ENCODE data around the gene TMEM229B.
"Not testable (repeated sequence)": the region's sequence is repeated elsewhere in the genome, so short reads cannot be mapped to it uniquely, and the experiment has no call there.

TMEM229B gene

GRCh38 chr14:67456732-67457131, 31.8 kb downstream of the TMEM229B start:
- H2AFZ ChIP-seq (ENCODE audit: low read length) = no peak overlapping the region

GRCh38 chr14:67453575-67454300, 34.8 kb downstream of the TMEM229B start:
- TF ChIP-seq EZH2phosphoT487 (IDR thresholded peaks at IDR 0.05; ENCODE audit: borderline replicate concordance) = no peak
- TF ChIP-seq, protein P1, sequence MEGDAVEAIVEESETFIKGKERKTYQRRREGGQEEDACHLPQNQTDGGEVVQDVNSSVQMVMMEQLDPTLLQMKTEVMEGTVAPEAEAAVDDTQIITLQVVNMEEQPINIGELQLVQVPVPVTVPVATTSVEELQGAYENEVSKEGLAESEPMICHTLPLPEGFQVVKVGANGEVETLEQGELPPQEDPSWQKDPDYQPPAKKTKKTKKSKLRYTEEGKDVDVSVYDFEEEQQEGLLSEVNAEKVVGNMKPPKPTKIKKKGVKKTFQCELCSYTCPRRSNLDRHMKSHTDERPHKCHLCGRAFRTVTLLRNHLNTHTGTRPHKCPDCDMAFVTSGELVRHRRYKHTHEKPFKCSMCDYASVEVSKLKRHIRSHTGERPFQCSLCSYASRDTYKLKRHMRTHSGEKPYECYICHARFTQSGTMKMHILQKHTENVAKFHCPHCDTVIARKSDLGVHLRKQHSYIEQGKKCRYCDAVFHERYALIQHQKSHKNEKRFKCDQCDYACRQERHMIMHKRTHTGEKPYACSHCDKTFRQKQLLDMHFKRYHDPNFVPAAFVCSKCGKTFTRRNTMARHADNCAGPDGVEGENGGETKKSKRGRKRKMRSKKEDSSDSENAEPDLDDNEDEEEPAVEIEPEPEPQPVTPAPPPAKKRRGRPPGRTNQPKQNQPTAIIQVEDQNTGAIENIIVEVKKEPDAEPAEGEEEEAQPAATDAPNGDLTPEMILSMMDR (conservative IDR thresholded peaks at IDR 0.05; ENCODE audit: low read length) = no peak; the same call in 1 of the 2 replicates
- Histone ChIP-seq H3K4me1 (ENCODE audit: insufficient read depth, low read length, poor library complexity, severe bottlenecking) (no peaks in the 10 kb centered on the region), H3K27me3 (ENCODE audit: insufficient read depth, low read length, poor library complexity, severe bottlenecking) (no peaks in the 10 kb centered on the region), H3K9me2 (replicated peaks; ENCODE audit: low read depth, low read length) (no peaks in the 10 kb centered on the region), H2AFZ (ENCODE audit: low read length) (no peak overlapping the region), H3K36me3 (ENCODE audit: insufficient read depth, low read length) (no peaks in the 10 kb centered on the region), H3K79me2 (ENCODE audit: insufficient read depth, low read length) (no peaks in the 10 kb centered on the region), H3K9me3 (ENCODE audit: insufficient read depth, low read depth, low read length) (no peaks in the 10 kb centered on the region), H3K4me3 (ENCODE audit: low read length, poor library complexity, severe bottlenecking) (no peak overlapping the region), H3F3A (ENCODE audit: low read depth) (no peaks in the 10 kb centered on the region), H3K4me2 (ENCODE audit: low read depth, low read length, poor library complexity, severe bottlenecking) (no peak overlapping the region), H3K9ac (ENCODE audit: low read depth, low read length, poor library complexity, severe bottlenecking) (no peak overlapping the region), H4K20me1 (ENCODE audit: insufficient read depth, low read length, poor library complexity, severe bottlenecking) (no peaks in the 10 kb centered on the region)

More at GRCh38 chr14:67456732-67457131, 31.8 kb downstream of the TMEM229B start:
- TF ChIP-seq, protein P1 (conservative IDR thresholded peaks at IDR 0.05; ENCODE audit: low read length) = no peak
- no peak for TF ChIP-seq EZH2phosphoT487 (IDR thresholded peaks at IDR 0.05; ENCODE audit: borderline replicate concordance)
- no peaks in the 10 kb centered on the region for H3K79me2 ChIP-seq (ENCODE audit: insufficient read depth, low read length)
- H4K20me1 ChIP-seq (ENCODE audit: insufficient read depth, low read length, poor library complexity, severe bottlenecking) = no peaks in the 10 kb centered on the region
- no peak overlapping the region for H3K4me3 ChIP-seq (ENCODE audit: low read length, poor library complexity, severe bottlenecking)
- no peak overlapping the region for H3K9ac ChIP-seq (ENCODE audit: low read depth, low read length, poor library complexity, severe bottlenecking)
- H3K36me3 ChIP-seq (ENCODE audit: insufficient read depth, low read length) = no peaks in the 10 kb centered on the region
- H3F3A ChIP-seq (ENCODE audit: low read depth) = no peaks in the 10 kb centered on the region
- no peak overlapping the region for H3K4me2 ChIP-seq (ENCODE audit: low read depth, low read length, poor library complexity, severe bottlenecking)
- no peaks in the 10 kb centered on the region for H3K4me1 ChIP-seq (ENCODE audit: insufficient read depth, low read length, poor library complexity, severe bottlenecking)
- H3K9me3 ChIP-seq (ENCODE audit: insufficient read depth, low read depth, low read length) = no peaks in the 10 kb centered on the region
- H3K9me2 ChIP-seq (replicated peaks; ENCODE audit: low read depth, low read length) = no peaks in the 10 kb centered on the region
- no peaks in the 10 kb centered on the region for H3K27me3 ChIP-seq (ENCODE audit: insufficient read depth, low read length, poor library complexity, severe bottlenecking)

GRCh38 chr14:67451667-67452066, 36.9 kb downstream of the TMEM229B start:
- H2AFZ ChIP-seq (ENCODE audit: low read length); H3K9me3 ChIP-seq (ENCODE audit: insufficient read depth, low read depth, low read length); H3K36me3 ChIP-seq (ENCODE audit: insufficient read depth, low read length); H3K4me1 ChIP-seq (ENCODE audit: insufficient read depth, low read length, poor library complexity, severe bottlenecking); H4K20me1 ChIP-seq (ENCODE audit: insufficient read depth, low read length, poor library complexity, severe bottlenecking); H3F3A ChIP-seq (ENCODE audit: low read depth); H3K27me3 ChIP-seq (ENCODE audit: insufficient read depth, low read length, poor library complexity, severe bottlenecking); H3K79me2 ChIP-seq (ENCODE audit: insufficient read depth, low read length); H3K4me2 ChIP-seq (ENCODE audit: low read depth, low read length, poor library complexity, severe bottlenecking); H3K4me3 ChIP-seq (ENCODE audit: low read length, poor library complexity, severe bottlenecking); H3K9ac ChIP-seq (ENCODE audit: low read depth, low read length, poor library complexity, severe bottlenecking); H3K9me2 ChIP-seq (replicated peaks; ENCODE audit: low read depth, low read length): not testable (repeated sequence)

GRCh38 chr14:67449096-67449495, 39.4 kb downstream of the TMEM229B start:
- TF ChIP-seq EZH2phosphoT487 (IDR thresholded peaks at IDR 0.05; ENCODE audit: borderline replicate concordance) = no peak
- TF ChIP-seq, protein P1 (conservative IDR thresholded peaks at IDR 0.05; ENCODE audit: low read length) = no peak

More at GRCh38 chr14:67449096-67449495, 39.4 kb downstream of the TMEM229B start:
- Histone ChIP-seq H3K9ac (ENCODE audit: low read depth, low read length, poor library complexity, severe bottlenecking) (no peak overlapping the region), H3K27me3 (ENCODE audit: insufficient read depth, low read length, poor library complexity, severe bottlenecking) (no peaks in the 10 kb centered on the region), H3K9me3 (ENCODE audit: insufficient read depth, low read depth, low read length) (no peaks in the 10 kb centered on the region), H3K4me3 (ENCODE audit: low read length, poor library complexity, severe bottlenecking) (no peak overlapping the region), H3K79me2 (ENCODE audit: insufficient read depth, low read length) (no peaks in the 10 kb centered on the region), H3K36me3 (ENCODE audit: insufficient read depth, low read length) (no peaks in the 10 kb centered on the region), H4K20me1 (ENCODE audit: insufficient read depth, low read length, poor library complexity, severe bottlenecking) (no peaks in the 10 kb centered on the region), H3K4me1 (ENCODE audit: insufficient read depth, low read length, poor library complexity, severe bottlenecking) (no peaks in the 10 kb centered on the region), H2AFZ (ENCODE audit: low read length) (no peak overlapping the region), H3K4me2 (ENCODE audit: low read depth, low read length, poor library complexity, severe bottlenecking) (no peak overlapping the region), H3K9me2 (replicated peaks; ENCODE audit: low read depth, low read length) (no peaks in the 10 kb centered on the region), H3F3A (ENCODE audit: low read depth) (no peaks in the 10 kb centered on the region)

Measured in Loucy (cell line).